Peyer's patch (tissue), 4 donors: ENCODE results near the gene DNMT1. TPM values are rescaled to one million over a fixed set of nuclear protein-coding genes. Genes with fewer than 3 reads are reported as not detected.

Source experiments
- DNase-seq, 3 donors: peaks; one replicate each; pipeline ENCODE4 v3.0.0-alpha.2; 2017 to 2019
- H3K27ac ChIP-seq, 4 donors: fragments of 200-600 bp; sonication (generic); one replicate each; pipeline ENCODE4 v1.5.1; 2016 to 2019
- H3K27me3 ChIP-seq, 2 donors: fragments of 200-600 bp; sonication (generic); one replicate each; pipeline ENCODE4 v1.5.1; 2019
- H3K36me3 ChIP-seq, 3 donors: fragments of 200-600 bp; sonication (generic); one replicate each; pipeline ENCODE4 v1.5.1; 2016 to 2019
- H3K4me1 ChIP-seq, 4 donors: fragments of 200-600 bp; sonication (generic); one replicate each; pipeline ENCODE4 v1.5.1; 2016 to 2019
- H3K4me3 ChIP-seq, 4 donors: fragments of 200-600 bp; sonication (generic); 1 replicate in 3 of 4; 2 replicates in 1 of 4; pipeline ENCODE4 v1.5.1; 2016 to 2019; ENCODE audit warnings: mild to moderate bottlenecking in 1 of 4
- H3K9me3 ChIP-seq, 4 donors: fragments of 200-600 bp; sonication (generic); one replicate each; pipeline ENCODE4 v1.5.1; 2016 to 2019; ENCODE audit warnings: mild to moderate bottlenecking in 1 of 4
- POLR2A ChIP-seq, 2 donors: fragments of 450-650 bp; IDR thresholded peaks; one replicate each; pipeline ENCODE4 v1.5.1; 2017; ENCODE audit warnings: antibody characterized with exemption in 2 of 2, mild to moderate bottlenecking in 2 of 2, moderate library complexity in 2 of 2
- total RNA-seq, 4 donors: library from RNA; depleted of rRNA; stranded (reverse); fragments of >200 nt; gene quantifications; one replicate each; pipeline ENCODE4 v1.1.0, GENCODE V29; 2016
- TF ChIP-seq, protein P1 (sequence below), 6 experiments: fragments of 450-650 bp in 4 of 6; fragments of 200-600 bp in 2 of 6; sonication (generic) in 1 of 6; IDR thresholded peaks; one replicate each; pipeline ENCODE4 v1.5.1; 2017 to 2019; ENCODE audit warnings: antibody characterized with exemption in 6 of 6, mild to moderate bottlenecking in 3 of 6, moderate library complexity in 1 of 6

Gene DNMT1
- total RNA-seq, 4 donors from 2014 or later: 22.1 to 195 (median 41.5) TPM

- H3K36me3 ChIP-seq: peaks cover 0 to 21% (median 0%) of the 10 kb centered on the region in 3 donors
- DNase-seq: no peak
- H3K4me3 ChIP-seq: no peak overlapping the region
- no peaks in the 10 kb centered on the region for H3K27me3 ChIP-seq
- no peaks in the 10 kb centered on the region for H3K9me3 ChIP-seq
- H3K27ac ChIP-seq: peak overlapping the region; percentile 46 to 75 (median 54)
- TF ChIP-seq POLR2A (IDR thresholded peaks at IDR 0.05): no peak
- TF ChIP-seq, protein P1, sequence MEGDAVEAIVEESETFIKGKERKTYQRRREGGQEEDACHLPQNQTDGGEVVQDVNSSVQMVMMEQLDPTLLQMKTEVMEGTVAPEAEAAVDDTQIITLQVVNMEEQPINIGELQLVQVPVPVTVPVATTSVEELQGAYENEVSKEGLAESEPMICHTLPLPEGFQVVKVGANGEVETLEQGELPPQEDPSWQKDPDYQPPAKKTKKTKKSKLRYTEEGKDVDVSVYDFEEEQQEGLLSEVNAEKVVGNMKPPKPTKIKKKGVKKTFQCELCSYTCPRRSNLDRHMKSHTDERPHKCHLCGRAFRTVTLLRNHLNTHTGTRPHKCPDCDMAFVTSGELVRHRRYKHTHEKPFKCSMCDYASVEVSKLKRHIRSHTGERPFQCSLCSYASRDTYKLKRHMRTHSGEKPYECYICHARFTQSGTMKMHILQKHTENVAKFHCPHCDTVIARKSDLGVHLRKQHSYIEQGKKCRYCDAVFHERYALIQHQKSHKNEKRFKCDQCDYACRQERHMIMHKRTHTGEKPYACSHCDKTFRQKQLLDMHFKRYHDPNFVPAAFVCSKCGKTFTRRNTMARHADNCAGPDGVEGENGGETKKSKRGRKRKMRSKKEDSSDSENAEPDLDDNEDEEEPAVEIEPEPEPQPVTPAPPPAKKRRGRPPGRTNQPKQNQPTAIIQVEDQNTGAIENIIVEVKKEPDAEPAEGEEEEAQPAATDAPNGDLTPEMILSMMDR (IDR thresholded peaks at IDR 0.05): no peak
- peaks cover 0 to 10% (median 6%) of the 10 kb centered on the region in 4 donors for H3K4me1 ChIP-seq
Observed at GRCh38 chr19:10120538-10121189, 74.1 kb downstream of the DNMT1 start.

- no peaks in the 10 kb centered on the region for H3K9me3 ChIP-seq
- no peak for TF ChIP-seq POLR2A (IDR thresholded peaks at IDR 0.05)
- TF ChIP-seq, protein P1 (IDR thresholded peaks at IDR 0.05): no peak
- peaks cover 0 to 10% (median 6%) of the 10 kb centered on the region in 4 donors for H3K4me1 ChIP-seq
- peak overlapping the region in 3 of 4 donors; percentile 75 to 82 (median 80) for H3K27ac ChIP-seq
- DNase-seq: no peak
- H3K36me3 ChIP-seq: peaks cover 0 to 38% (median 0%) of the 10 kb centered on the region in 3 donors
- peak overlapping the region; percentile 83 to 90 (median 86) for H3K4me3 ChIP-seq
- no peaks in the 10 kb centered on the region for H3K27me3 ChIP-seq
Observed at GRCh38 chr19:10118960-10119359, 75.8 kb downstream of the DNMT1 start.

GRCh38 chr19:10116866-10117616 is 77.7 kb downstream of the DNMT1 start:
- no peaks in the 10 kb centered on the region for H3K27me3 ChIP-seq
- DNase-seq: no peak
- no peak overlapping the region for H3K27ac ChIP-seq
- TF ChIP-seq POLR2A (IDR thresholded peaks at IDR 0.05): no peak
- TF ChIP-seq, protein P1 (IDR thresholded peaks at IDR 0.05): no peak
- H3K4me3 ChIP-seq: no peak overlapping the region
- peaks cover 0 to 38% (median 0%) of the 10 kb centered on the region in 3 donors for H3K36me3 ChIP-seq
- peaks cover 0 to 24% (median 17%) of the 10 kb centered on the region in 4 donors for H3K4me1 ChIP-seq
- H3K9me3 ChIP-seq: no peaks in the 10 kb centered on the region

DNA sequence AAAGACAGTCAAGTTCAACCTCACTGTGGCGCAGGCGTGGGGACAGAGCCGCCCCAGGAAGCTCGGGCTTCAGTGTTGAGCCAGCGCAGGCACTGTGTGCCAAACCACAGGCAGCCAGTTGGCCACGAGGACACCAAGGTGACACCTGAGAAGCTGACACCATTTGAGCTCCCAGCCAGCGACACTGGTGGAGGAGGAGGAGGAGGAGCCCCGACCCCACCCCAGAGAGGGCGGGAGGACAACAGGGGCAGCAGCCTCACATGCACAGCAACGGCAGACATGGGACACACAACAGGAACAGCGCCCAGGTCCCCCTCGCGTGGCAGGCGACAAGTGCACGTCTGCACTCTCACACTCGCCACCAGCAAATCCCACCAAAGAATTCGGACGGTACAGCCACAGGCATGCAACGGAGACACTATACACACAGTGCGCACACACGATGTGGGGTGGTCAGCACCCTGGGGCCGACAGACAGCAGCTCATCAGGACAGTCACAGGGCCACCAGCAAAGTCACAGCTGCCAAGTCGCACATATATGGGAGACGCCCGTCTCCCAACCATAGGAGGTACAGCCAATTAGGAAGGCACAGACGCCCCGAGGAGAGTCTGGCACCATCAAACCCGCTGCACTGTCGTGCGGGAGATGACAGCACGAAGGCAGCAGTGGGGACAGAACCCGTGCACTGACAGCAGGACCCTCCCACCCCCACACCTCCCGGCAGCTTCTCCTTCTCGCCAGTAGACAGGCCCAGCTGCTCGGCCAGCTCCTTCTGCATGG is 78.5 kb downstream of the DNMT1 start:
- Histone ChIP-seq H3K27ac (no peak overlapping the region), H3K27me3 (no peaks in the 10 kb centered on the region), H3K4me3 (no peak overlapping the region), H3K9me3 (no peaks in the 10 kb centered on the region), H3K4me1 (peaks cover 0 to 25% (median 18%) of the 10 kb centered on the region in 4 donors), H3K36me3 (peaks cover 0 to 41% (median 0%) of the 10 kb centered on the region in 3 donors)
- TF ChIP-seq, protein P1 (IDR thresholded peaks at IDR 0.05): no peak
- TF ChIP-seq POLR2A (IDR thresholded peaks at IDR 0.05): no peak
- DNase-seq: peak in 1 of 3 donors; percentile 47

DNA sequence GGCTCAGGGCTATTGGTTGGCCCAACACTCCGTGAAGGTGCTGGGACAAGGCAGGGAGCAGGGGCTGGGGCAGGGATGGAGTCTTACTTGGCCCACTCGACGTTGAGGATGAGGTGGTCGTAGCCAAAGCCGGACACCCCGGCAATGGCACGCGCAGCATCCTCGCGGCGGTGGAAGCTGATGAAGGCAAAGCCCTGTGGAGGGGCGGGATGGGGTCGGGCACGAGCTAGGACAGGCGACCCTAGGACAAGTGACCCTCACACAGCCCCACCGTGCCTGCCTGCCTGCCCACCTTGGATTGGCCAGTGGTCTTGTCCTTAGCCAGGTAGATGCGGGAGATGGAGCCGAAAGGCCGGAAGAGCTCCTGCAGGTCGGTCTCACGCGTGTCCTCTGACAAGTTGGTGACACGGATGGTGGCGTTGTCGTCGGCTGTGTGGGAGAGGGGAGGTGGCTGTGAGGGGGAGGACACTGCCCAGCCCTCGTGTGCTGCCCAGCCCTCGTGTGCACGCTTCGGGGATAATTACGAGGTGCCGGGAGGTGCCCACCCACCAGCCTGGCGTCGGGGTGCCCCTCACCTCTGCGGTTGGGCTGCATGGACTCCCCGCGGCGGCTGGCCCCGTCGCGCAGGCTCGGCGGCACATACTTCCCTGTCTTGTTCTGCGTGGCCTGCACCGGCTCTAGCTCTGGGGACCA is 79.2 kb downstream of the DNMT1 start:
- Histone ChIP-seq H3K27ac (no peak overlapping the region), H3K9me3 (no peaks in the 10 kb centered on the region), H3K4me3 (no peak overlapping the region), H3K36me3 (peaks cover 0 to 49% (median 0%) of the 10 kb centered on the region in 3 donors), H3K27me3 (no peaks in the 10 kb centered on the region), H3K4me1 (peaks cover 0 to 32% (median 19%) of the 10 kb centered on the region in 4 donors)
- DNase-seq: peak in 1 of 3 donors; percentile 51
- TF ChIP-seq, protein P1 (IDR thresholded peaks at IDR 0.05): no peak
- TF ChIP-seq POLR2A (IDR thresholded peaks at IDR 0.05): no peak
